Mucosa of rectum (tissue), 2 donors: ENCODE measurements around the gene MBD4.

Experiments used
- H3K27ac ChIP-seq, 2 donors: one replicate each; pipeline ENCODE4 v1.7.0; 2013; ENCODE audit warnings: inconsistent platforms in 2 of 2, low read depth in 2 of 2, low read length in 2 of 2
- H3K27me3 ChIP-seq, 2 donors: one replicate each; pipeline ENCODE4 v1.7.0; 2013; ENCODE audit warnings: low read length in 2 of 2; ENCODE audit not compliant: control insufficient read depth in 2 of 2, insufficient read depth in 2 of 2
- H3K36me3 ChIP-seq, 2 donors: one replicate each; pipeline ENCODE4 v1.7.0; 2013; ENCODE audit warnings: low read length in 2 of 2; ENCODE audit not compliant: control insufficient read depth in 2 of 2, insufficient read depth in 2 of 2
- H3K4me1 ChIP-seq, 2 donors: one replicate each; pipeline ENCODE4 v1.7.0; 2013; ENCODE audit warnings: low read length in 2 of 2, mild to moderate bottlenecking in 1 of 2; ENCODE audit not compliant: control insufficient read depth in 2 of 2, insufficient read depth in 2 of 2
- H3K4me3 ChIP-seq, 2 donors: one replicate each; pipeline ENCODE4 v1.7.0; 2013; ENCODE audit warnings: low read length in 2 of 2
- H3K9ac ChIP-seq, 2 donors: one replicate each; pipeline ENCODE4 v1.7.0; 2013; ENCODE audit warnings: low read length in 2 of 2, low read depth in 1 of 2, mild to moderate bottlenecking in 1 of 2
- H3K9me3 ChIP-seq, 2 donors: one replicate each; pipeline ENCODE4 v1.7.0; 2013; ENCODE audit warnings: low read length in 2 of 2; ENCODE audit not compliant: control insufficient read depth in 2 of 2
- donor health status: healthy.
- donor health status: Normal muscosa, but diverticular disease.

Gene MBD4

DNA sequence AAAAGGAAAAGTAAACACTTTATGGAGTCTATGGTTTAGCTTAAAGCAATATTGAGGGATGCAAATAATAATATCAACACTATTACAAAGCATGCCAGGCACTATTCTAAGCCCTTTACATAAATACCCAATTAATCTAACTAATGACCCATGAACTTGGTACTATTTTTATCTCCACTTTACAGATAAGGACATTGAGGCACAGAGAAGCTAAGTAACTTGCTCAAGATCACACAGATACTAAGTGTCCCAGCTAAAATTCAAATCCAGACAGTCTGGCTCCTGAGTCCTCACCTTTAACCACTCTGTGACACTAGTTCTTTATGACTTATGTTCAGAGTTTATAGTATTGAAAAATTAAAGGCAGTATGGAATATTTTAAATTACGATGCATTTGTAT is 5.6 kb downstream of the MBD4 start:
- H3K4me1 ChIP-seq, result peaks cover 7 to 8% of the 10 kb centered on the region in 2 donors
- no peak overlapping the region for H3K27ac ChIP-seq
- peaks cover 44 to 54% of the 10 kb centered on the region in 2 donors for H3K36me3 ChIP-seq
- H3K4me3 ChIP-seq, result no peak overlapping the region
- H3K27me3 ChIP-seq, result no peaks in the 10 kb centered on the region
- H3K9me3 ChIP-seq, result no peaks in the 10 kb centered on the region
- no peak overlapping the region for H3K9ac ChIP-seq

DNA sequence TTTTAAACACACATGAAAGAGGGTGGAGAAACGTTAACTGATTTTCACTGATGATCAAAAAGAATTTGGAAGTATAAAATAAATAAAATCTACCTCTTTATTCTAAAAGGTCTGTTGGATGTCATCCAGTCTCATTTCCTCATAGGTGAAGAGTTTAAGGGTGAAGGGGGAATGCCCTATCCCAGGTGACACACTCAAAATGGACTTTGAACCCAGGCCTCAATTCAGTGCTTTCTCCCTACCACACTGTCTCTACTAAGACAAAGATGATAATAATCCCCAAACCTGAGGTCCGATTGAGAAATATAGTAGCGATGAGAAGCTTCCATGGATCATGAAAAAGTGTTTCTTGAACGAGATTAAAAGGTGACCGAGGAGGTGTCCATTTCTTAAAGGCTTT is 6.2 kb downstream of the MBD4 start:
- Histone ChIP-seq H3K9me3 (no peaks in the 10 kb centered on the region), H3K27ac (no peak overlapping the region), H3K27me3 (no peaks in the 10 kb centered on the region), H3K9ac (no peak overlapping the region), H3K36me3 (peaks cover 44 to 54% of the 10 kb centered on the region in 2 donors), H3K4me1 (peaks cover 10 to 12% of the 10 kb centered on the region in 2 donors), H3K4me3 (no peak overlapping the region)

GRCh38 chr3:129432671-129433070 is 7.1 kb downstream of the MBD4 start:
- no peak overlapping the region for H3K9ac ChIP-seq
- peaks cover 14 to 18% of the 10 kb centered on the region in 2 donors for H3K4me1 ChIP-seq
- no peaks in the 10 kb centered on the region for H3K27me3 ChIP-seq
- peaks cover 44 to 53% of the 10 kb centered on the region in 2 donors for H3K36me3 ChIP-seq
- no peak overlapping the region for H3K4me3 ChIP-seq
- H3K27ac ChIP-seq, result no peak overlapping the region
- H3K9me3 ChIP-seq, result no peaks in the 10 kb centered on the region

DNA sequence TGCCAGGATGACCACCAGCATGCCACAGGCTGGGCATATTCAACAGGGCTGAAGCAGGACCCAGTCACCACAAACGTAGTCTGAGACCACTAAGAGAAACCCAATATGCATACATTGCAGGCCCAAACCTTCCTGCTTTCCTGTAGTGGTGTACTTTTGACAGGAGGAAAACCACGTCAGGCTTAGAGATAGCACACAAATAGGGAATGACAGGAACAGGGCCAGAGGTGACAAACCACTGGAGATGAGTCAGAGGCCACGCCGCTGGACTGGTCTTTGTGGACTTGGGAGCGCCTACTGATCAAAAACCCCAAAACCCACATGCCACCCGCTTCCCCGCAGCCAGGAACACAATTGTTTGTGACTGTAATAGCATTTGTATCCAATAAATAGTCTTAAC is 7.7 kb downstream of the MBD4 start:
- H3K4me1 ChIP-seq, result peaks cover 15 to 18% of the 10 kb centered on the region in 2 donors
- no peak overlapping the region for H3K27ac ChIP-seq
- H3K36me3 ChIP-seq, result peaks cover 44 to 51% of the 10 kb centered on the region in 2 donors

GRCh38 chr3:129429602-129430001 is 10.1 kb downstream of the MBD4 start:
- Histone ChIP-seq H3K36me3 (peaks cover 26 to 35% of the 10 kb centered on the region in 2 donors), H3K4me1 (peaks cover 15 to 18% of the 10 kb centered on the region in 2 donors)

More for the DNA sequence above, 7.7 kb downstream of the MBD4 start:
- no peak overlapping the region for H3K4me3 ChIP-seq
- no peaks in the 10 kb centered on the region for H3K9me3 ChIP-seq
- no peaks in the 10 kb centered on the region for H3K27me3 ChIP-seq
- no peak overlapping the region for H3K9ac ChIP-seq

GRCh38 chr3:129429080-129429451 is 10.7 kb downstream of the MBD4 start:
- Histone ChIP-seq H3K36me3 (peaks cover 26 to 35% of the 10 kb centered on the region in 2 donors), H3K27ac (no peak overlapping the region), H3K27me3 (no peaks in the 10 kb centered on the region), H3K9me3 (no peaks in the 10 kb centered on the region), H3K4me3 (peak overlapping the region in 1 of 2 donors; percentile 90), H3K4me1 (peaks cover 15 to 18% of the 10 kb centered on the region in 2 donors), H3K9ac (peak overlapping the region; percentile 37 to 52)

More at GRCh38 chr3:129429602-129430001, 10.1 kb downstream of the MBD4 start:
- no peak overlapping the region for H3K27ac ChIP-seq
- no peak overlapping the region for H3K4me3 ChIP-seq
- no peaks in the 10 kb centered on the region for H3K9me3 ChIP-seq
- H3K9ac ChIP-seq, result peak overlapping the region in 1 of 2 donors; percentile 17
- no peaks in the 10 kb centered on the region for H3K27me3 ChIP-seq

GRCh38 chr3:129428376-129429079 is 11.2 kb downstream of the MBD4 start, which contains the start of gene EFCAB12:
Gene EFCAB12, minus strand, starts transcription at chr3:129428636. Its CDS starts 148 bp downstream, at chr3:129428488.
- Histone ChIP-seq H3K27ac (peak within 1 kb of the TSS in 1 of 2 donors; percentile 52), H3K27me3 (no peaks in the 10 kb centered on the region), H3K4me3 (peak within 1 kb of the TSS; percentile 90 to 92), H3K9ac (peak within 1 kb of the TSS; percentile 37 to 56), H3K9me3 (no peaks in the 10 kb centered on the region), H3K36me3 (peaks cover 23 to 34% of the 10 kb centered on the region in 2 donors), H3K4me1 (peaks cover 15 to 22% of the 10 kb centered on the region in 2 donors)

- Histone ChIP-seq H3K9ac (peak overlapping the region; percentile 37 to 56), H3K9me3 (no peaks in the 10 kb centered on the region), H3K27ac (no peak overlapping the region), H3K4me1 (peaks cover 15 to 22% of the 10 kb centered on the region in 2 donors), H3K4me3 (peak overlapping the region; percentile 90 to 92), H3K36me3 (peaks cover 19 to 28% of the 10 kb centered on the region in 2 donors), H3K27me3 (no peaks in the 10 kb centered on the region)
Observed at GRCh38 chr3:129428007-129428375, 11.8 kb downstream of the MBD4 start.

- no peak overlapping the region for H3K4me3 ChIP-seq
- H3K36me3 ChIP-seq, result peaks cover 0 to 8% of the 10 kb centered on the region in 2 donors
- no peak overlapping the region for H3K9ac ChIP-seq
- H3K9me3 ChIP-seq, result no peaks in the 10 kb centered on the region
- H3K27ac ChIP-seq, result no peak overlapping the region
- H3K4me1 ChIP-seq, result peaks cover 15 to 22% of the 10 kb centered on the region in 2 donors
- H3K27me3 ChIP-seq, result no peaks in the 10 kb centered on the region
Observed at GRCh38 chr3:129425619-129426018, 14.1 kb downstream of the MBD4 start.

GRCh38 chr3:129425213-129425612 is 14.5 kb downstream of the MBD4 start:
- H3K4me3 ChIP-seq, result no peak overlapping the region
- H3K36me3 ChIP-seq, result peaks cover 0 to 6% of the 10 kb centered on the region in 2 donors
- no peaks in the 10 kb centered on the region for H3K27me3 ChIP-seq
- H3K9me3 ChIP-seq, result no peaks in the 10 kb centered on the region
- H3K4me1 ChIP-seq, result peaks cover 15 to 22% of the 10 kb centered on the region in 2 donors
- no peak overlapping the region for H3K27ac ChIP-seq
- H3K9ac ChIP-seq, result no peak overlapping the region
